WTC11 (cell line): ENCODE data around the gene LRRC57. TPM values are rescaled to one million over a fixed set of nuclear protein-coding genes. Genes with fewer than 3 reads are reported as not detected.

Experiments
- ATAC-seq: fragments of 200-7000 bp; cut with Tn5 transposase; 2 replicates; pipeline ENCODE4 v1.10.0; 2021; ENCODE audit warnings: mild to moderate bottlenecking, moderate library complexity
- CTCF ChIA-PET: fragments of 300-600 bp; sonication (Branson Sonifier 250); formaldehyde crosslinking; loops from one replicate; lab custom pipeline; 2021; ENCODE audit warnings: antibody characterized with exemption; lab: Charles Lee
- POLR2A ChIA-PET: fragments of 350-600 bp; sonication (Branson Sonifier 250); formaldehyde crosslinking; loops from one replicate; lab custom pipeline; 2021; ENCODE audit warnings: antibody characterized with exemption; lab: Charles Lee
- DNase-seq: peaks from one replicate; pipeline ENCODE4 v3.0.0; 2021; ENCODE audit warnings: low spot score
- H3K27ac Mint-ChIP-seq: 2 replicates; pipeline ENCODE4 v1.8.0; 2021; ENCODE audit warnings: mixed read lengths
- H3K27me3 Mint-ChIP-seq: 2 replicates; pipeline ENCODE4 v1.8.0; 2021; ENCODE audit warnings: low read depth, mild to moderate bottlenecking, moderate library complexity, mixed read lengths
- H3K36me3 Mint-ChIP-seq: 2 replicates; pipeline ENCODE4 v1.8.0; 2021; ENCODE audit warnings: mixed read lengths
- H3K4me1 Mint-ChIP-seq: 2 replicates; pipeline ENCODE4 v1.8.0; 2022; ENCODE audit warnings: mixed read lengths
- H3K4me3 Mint-ChIP-seq: 2 replicates; pipeline ENCODE4 v1.8.0; 2021; ENCODE audit warnings: mild to moderate bottlenecking, moderate library complexity, mixed read lengths
- H3K9me3 Mint-ChIP-seq: 2 replicates; pipeline ENCODE4 v1.8.0; 2021; ENCODE audit warnings: mixed read lengths
- ATF2 ChIP-seq: sonication (generic); formaldehyde crosslinking; IDR thresholded peaks from 2 replicates; pipeline ENCODE4 v1.8.1; 2022; ENCODE audit warnings: low read depth, missing genetic modification reagents, borderline replicate concordance
- ATF3 ChIP-seq: sonication (generic); formaldehyde crosslinking; conservative IDR thresholded peaks from 2 replicates; pipeline ENCODE4 v1.8.1; 2022; ENCODE audit warnings: mild to moderate bottlenecking, missing genetic modification reagents
- ATF6 ChIP-seq: sonication (generic); formaldehyde crosslinking; IDR thresholded peaks from 2 replicates; pipeline ENCODE4 v1.8.1; 2023; ENCODE audit warnings: mild to moderate bottlenecking, missing genetic modification reagents
- FOXK1 ChIP-seq: sonication (generic); formaldehyde crosslinking; IDR thresholded peaks from 2 replicates; pipeline ENCODE4 v1.8.0; 2022; ENCODE audit warnings: mild to moderate bottlenecking, moderate library complexity, missing genetic modification reagents
- FOXP4 ChIP-seq: sonication (generic); formaldehyde crosslinking; IDR thresholded peaks from 2 replicates; pipeline ENCODE4 v1.8.0; 2022; ENCODE audit warnings: mild to moderate bottlenecking, missing genetic modification reagents
- GRHL2 ChIP-seq: fragments of 250-450 bp; sonication (Bioruptor Pico); IDR thresholded peaks from 2 replicates; pipeline ENCODE4 v1.8.0; 2022; ENCODE audit warnings: mild to moderate bottlenecking, moderate library complexity; ENCODE audit not compliant: insufficient replicate concordance, severe bottlenecking
- IRF2 ChIP-seq: sonication (generic); formaldehyde crosslinking; IDR thresholded peaks from 2 replicates; pipeline ENCODE4 v1.8.0; 2022; ENCODE audit warnings: low read depth, missing genetic modification reagents, borderline replicate concordance
- JUN ChIP-seq: sonication (generic); formaldehyde crosslinking; IDR thresholded peaks from 2 replicates; pipeline ENCODE4 v1.8.0; 2023; ENCODE audit warnings: mild to moderate bottlenecking, missing genetic modification reagents
- MAX ChIP-seq: sonication (generic); formaldehyde crosslinking; IDR thresholded peaks from 2 replicates; pipeline ENCODE4 v1.8.0; 2022; ENCODE audit warnings: mild to moderate bottlenecking, missing genetic modification reagents
- NFATC4 ChIP-seq: fragments of 250-450 bp; sonication (Bioruptor Pico); IDR thresholded peaks from 2 replicates; pipeline ENCODE4 v1.9.0; 2021; ENCODE audit warnings: mild to moderate bottlenecking
- NR2C2 ChIP-seq: sonication (generic); formaldehyde crosslinking; IDR thresholded peaks from 2 replicates; pipeline ENCODE4 v1.8.0; 2022; ENCODE audit warnings: mild to moderate bottlenecking, missing genetic modification reagents
- PREB ChIP-seq: sonication (generic); formaldehyde crosslinking; IDR thresholded peaks from 2 replicates; pipeline ENCODE4 v1.8.1; 2022; ENCODE audit warnings: mild to moderate bottlenecking, missing genetic modification reagents, moderate library complexity, borderline replicate concordance
- PRRX2 ChIP-seq: fragments of 250-450 bp; sonication (Bioruptor Pico); IDR thresholded peaks from 2 replicates; pipeline ENCODE4 v1.8.0; 2021; ENCODE audit warnings: mild to moderate bottlenecking
- ZBTB43 ChIP-seq: sonication (generic); formaldehyde crosslinking; IDR thresholded peaks from 2 replicates; pipeline ENCODE4 v1.8.1; 2023; ENCODE audit warnings: mild to moderate bottlenecking, missing genetic modification reagents
- ZMAT4 ChIP-seq: fragments of 250-450 bp; sonication (Bioruptor Pico); IDR thresholded peaks from 2 replicates; pipeline ENCODE4 v1.9.0; 2021; ENCODE audit warnings: mild to moderate bottlenecking
- ZNF219 ChIP-seq: sonication (generic); formaldehyde crosslinking; IDR thresholded peaks from 2 replicates; pipeline ENCODE4 v1.8.0; 2023; ENCODE audit warnings: missing genetic modification reagents, mild to moderate bottlenecking, borderline replicate concordance
- ZNF263 ChIP-seq: sonication (generic); formaldehyde crosslinking; IDR thresholded peaks from 2 replicates; pipeline ENCODE4 v1.8.1; 2022; ENCODE audit warnings: low read depth, mild to moderate bottlenecking, moderate library complexity, missing genetic modification reagents
- ZNF532 ChIP-seq: fragments of 250-450 bp; sonication (Bioruptor Pico); IDR thresholded peaks from 2 replicates; pipeline ENCODE4 v1.9.0; 2021; ENCODE audit warnings: mild to moderate bottlenecking, borderline replicate concordance
- total RNA-seq: library from RNA; stranded (reverse); gene quantifications from 3 replicates; pipeline ENCODE4 v1.2.3, GENCODE V29; 2021

LRRC57 gene
- total RNA-seq, 1 experiment from 2014 or later = 13.3 TPM

GRCh38 chr15:42547918-42548248 is 710 bp downstream of the LRRC57 start (continued):
- TF ChIP-seq ZNF532 (no peak), ZMAT4 (CRISPR knock-in tag) (no peak), GRHL2 (CRISPR knock-in tag) (no peak), FOXP4 (no peak), ATF6 (CRISPR knock-in tag) (no peak), ATF2 (CRISPR knock-in tag) (no peak), NR2C2 (CRISPR knock-in tag) (no peak), JUN (CRISPR knock-in tag) (no peak)

- H3K4me3 Mint-ChIP-seq = no peak overlapping the region
- peaks cover 8% of the 10 kb centered on the region; the same call in 1 of the 2 replicates for H3K36me3 Mint-ChIP-seq
- H3K9me3 Mint-ChIP-seq = no peaks in the 10 kb centered on the region
- POLR2A ChIA-PET = no interaction called here
- ATAC-seq (no peak), DNase-seq (no peak)
- peaks cover 13% of the 10 kb centered on the region for H3K4me1 Mint-ChIP-seq
- no peaks in the 10 kb centered on the region for H3K27me3 Mint-ChIP-seq
- CTCF ChIA-PET = no interaction called here
- no peak overlapping the region for H3K27ac Mint-ChIP-seq
- TF ChIP-seq ZNF263 (CRISPR knock-in tag) (no peak), MAX (no peak), ATF3 (CRISPR knock-in tag) (no peak), ZNF219 (CRISPR knock-in tag) (no peak), NFATC4 (CRISPR knock-in tag) (no peak), PRRX2 (CRISPR knock-in tag) (no peak), IRF2 (no peak), ZBTB43 (CRISPR knock-in tag) (no peak), FOXK1 (CRISPR knock-in tag) (no peak), PREB (CRISPR knock-in tag) (no peak)
Measured at GRCh38 chr15:42544853-42545629, 3.6 kb downstream of the LRRC57 start.
